Vagina (tissue), 2 donors: ENCODE data around the gene ZNG1A. TPM values are rescaled to one million over a fixed set of nuclear protein-coding genes. Genes with fewer than 3 reads are reported as not detected.
"Not testable (repeated sequence)": the region's sequence is repeated elsewhere in the genome, so short reads cannot be mapped to it uniquely, and the experiment has no call there.

Experiments used
- DNase-seq, 2 donors: peaks; one replicate each; pipeline ENCODE4 v3.0.0-alpha.2; 2017; ENCODE audit errors: extremely low spot score in 2 of 2
- H3K27ac ChIP-seq: fragments of 200-600 bp; sonication (generic); one replicate; pipeline ENCODE4 v1.5.1; 2019
- H3K27me3 ChIP-seq: fragments of 200-600 bp; sonication (generic); one replicate; pipeline ENCODE4 v1.5.1; 2019
- H3K36me3 ChIP-seq, 2 donors: fragments of 200-600 bp; sonication (generic); one replicate each; pipeline ENCODE4 v1.5.1; 2017 to 2019
- H3K4me1 ChIP-seq: fragments of 200-600 bp; sonication (generic); one replicate; pipeline ENCODE4 v1.5.1; 2019
- H3K4me3 ChIP-seq, 2 donors: fragments of 200-600 bp; sonication (generic); 1 replicate in 1 of 2; 2 replicates in 1 of 2; pipeline ENCODE4 v1.5.1; 2016 to 2019
- H3K9me3 ChIP-seq: fragments of 200-600 bp; sonication (generic); one replicate; pipeline ENCODE4 v1.5.1; 2019
- CTCF ChIP-seq, 3 experiments: fragments of 450-650 bp in 2 of 3; fragments of 200-600 bp in 1 of 3; sonication (generic) in 1 of 3; IDR thresholded peaks; one replicate each; pipeline ENCODE4 v1.5.1; 2017 to 2019; ENCODE audit warnings: antibody characterized with exemption in 3 of 3, mild to moderate bottlenecking in 2 of 3, moderate library complexity in 2 of 3
- POLR2A ChIP-seq, 2 donors: fragments of 450-650 bp; IDR thresholded peaks; one replicate each; pipeline ENCODE4 v1.6.1; 2017; ENCODE audit warnings: antibody characterized with exemption in 2 of 2, mild to moderate bottlenecking in 2 of 2, moderate library complexity in 2 of 2
- POLR2AphosphoS5 ChIP-seq, 2 donors: sonication (generic); formaldehyde crosslinking; IDR thresholded peaks; one replicate each; pipeline ENCODE4 v1.9.0; 2017; ENCODE audit warnings: antibody characterized with exemption in 2 of 2, mild to moderate bottlenecking in 2 of 2, low read depth in 1 of 2; ENCODE audit not compliant: insufficient read depth in 1 of 2
- intact Hi-C: fragments of 100-400 bp; cut with DNase I; formaldehyde crosslinking; loops from one replicate; pipeline ENCODE4 v1.15.1; 2023
- total RNA-seq: library from RNA; depleted of rRNA; stranded (reverse); fragments of >200 nt; gene quantifications from one replicate; pipeline ENCODE4 v1.2.3, GENCODE V29; 2016

The ZNG1A gene
- total RNA-seq, 1 donor from 2014 or later: 19.4 TPM

- H3K9me3 ChIP-seq: no peaks in the 10 kb centered on the region
These were observed 36.8 kb upstream of the ZNG1A start for GRCh38 chr9:215631-216155.

GRCh38 chr9:214648-215493 is 36.0 kb upstream of the ZNG1A start, which contains the start of gene DOCK8:
Gene DOCK8 (plus strand): TSS chr9:214865. CDS start chr9:214977, 112 bp downstream.
- no peaks in the 10 kb centered on the region for H3K4me1 ChIP-seq
- H3K4me3 ChIP-seq: peak within 1 kb of the TSS; percentile 53 to 63
- peak within 1 kb of the TSS; percentile 83 for H3K27ac ChIP-seq
- no peaks in the 10 kb centered on the region for H3K9me3 ChIP-seq
- DNase-seq: no peak
- intact Hi-C loops: no loop called here
- TF ChIP-seq POLR2AphosphoS5 (IDR thresholded peaks at IDR 0.05; ENCODE audit: insufficient read depth in 1 of 2, low read depth in 1 of 2) (peak in 1 of 2 donors; percentile 31), CTCF (IDR thresholded peaks at IDR 0.05) (peak in 1 of 3 experiments; percentile 23), POLR2A (IDR thresholded peaks at IDR 0.05) (no peak)
- H3K27me3 ChIP-seq: no peaks in the 10 kb centered on the region
- no peaks in the 10 kb centered on the region for H3K36me3 ChIP-seq

More at GRCh38 chr9:215631-216155, 36.8 kb upstream of the ZNG1A start:
- DNase-seq: no peak
- Histone ChIP-seq H3K27ac (peak overlapping the region; percentile 83), H3K36me3 (no peaks in the 10 kb centered on the region), H3K4me3 (peak overlapping the region; percentile 53 to 63), H3K27me3 (no peaks in the 10 kb centered on the region), H3K4me1 (no peaks in the 10 kb centered on the region)
- no peak for TF ChIP-seq CTCF (IDR thresholded peaks at IDR 0.05)
- no peak for TF ChIP-seq POLR2A (IDR thresholded peaks at IDR 0.05)
- TF ChIP-seq POLR2AphosphoS5 (IDR thresholded peaks at IDR 0.05; ENCODE audit: insufficient read depth in 1 of 2, low read depth in 1 of 2): no peak
- intact Hi-C loops: no loop called here

- no peak for DNase-seq
- no peak for TF ChIP-seq POLR2AphosphoS5 (IDR thresholded peaks at IDR 0.05; ENCODE audit: insufficient read depth in 1 of 2, low read depth in 1 of 2)
- TF ChIP-seq POLR2A (IDR thresholded peaks at IDR 0.05): no peak
- no peak for TF ChIP-seq CTCF (IDR thresholded peaks at IDR 0.05)
- intact Hi-C loops: no loop called here
- Histone ChIP-seq H3K9me3 (no peaks in the 10 kb centered on the region), H3K4me3 (peak overlapping the region; percentile 53 to 63), H3K36me3 (no peaks in the 10 kb centered on the region), H3K4me1 (no peaks in the 10 kb centered on the region), H3K27ac (peak overlapping the region; percentile 83), H3K27me3 (no peaks in the 10 kb centered on the region)
These were observed 35.4 kb upstream of the ZNG1A start for GRCh38 chr9:214351-214647.

- H3K27me3 ChIP-seq, DNase-seq, H3K9me3 ChIP-seq, H3K4me1 ChIP-seq, H3K36me3 ChIP-seq, intact Hi-C loops, H3K27ac ChIP-seq: not testable (repeated sequence)
- H3K4me3 ChIP-seq: peak overlapping the region in 1 of 2 donors; percentile 53
These were observed 35.0 kb upstream of the ZNG1A start for GRCh38 chr9:213901-214300.

- intact Hi-C loops: no loop called here
- peak overlapping the region; percentile 30 for H3K27ac ChIP-seq
These were observed 33.4 kb upstream of the ZNG1A start for GRCh38 chr9:212297-212696.

More at GRCh38 chr9:212297-212696, 33.4 kb upstream of the ZNG1A start:
- DNase-seq: no peak
- H3K9me3 ChIP-seq: no peaks in the 10 kb centered on the region
- no peaks in the 10 kb centered on the region for H3K4me1 ChIP-seq
- TF ChIP-seq CTCF (IDR thresholded peaks at IDR 0.05) (no peak), POLR2A (IDR thresholded peaks at IDR 0.05) (no peak), POLR2AphosphoS5 (IDR thresholded peaks at IDR 0.05; ENCODE audit: insufficient read depth in 1 of 2, low read depth in 1 of 2) (no peak)
- H3K27me3 ChIP-seq: no peaks in the 10 kb centered on the region
- no peaks in the 10 kb centered on the region for H3K36me3 ChIP-seq
- H3K4me3 ChIP-seq: no peak overlapping the region
